ENCODE results near the gene REXO1.
"Not testable (repeated sequence)": the region's sequence is repeated elsewhere in the genome, so short reads cannot be mapped to it uniquely, and the experiment has no call there.

The REXO1 gene

GRCh38 chr19:1848399-1849131 is at the start of gene REXO1:
Gene REXO1 (minus strand): TSS chr19:1848483. CDS start chr19:1848358, 125 bp downstream.
- DNase-seq, result peak; percentile 88 to 99

GRCh38 chr19:1896508-1896907 is 48.2 kb upstream of the REXO1 start:
- no peak for DNase-seq

- no peak for DNase-seq
These were observed 45.5 kb upstream of the REXO1 start for GRCh38 chr19:1893791-1894190.

GRCh38 chr19:1889907-1890306 is 41.6 kb upstream of the REXO1 start:
- no peak for DNase-seq

- DNase-seq, result no peak
These were observed 40.1 kb upstream of the REXO1 start for GRCh38 chr19:1888385-1888784.

- not testable (repeated sequence) for DNase-seq
These were observed 38.1 kb upstream of the REXO1 start for GRCh38 chr19:1886360-1886759.

- peak; percentile 91 to 99 for DNase-seq
These were observed 37.3 kb upstream of the REXO1 start, which contains the start of gene ABHD17A for GRCh38 chr19:1885398-1886119. Gene ABHD17A (minus strand): TSS chr19:1885496. CDS start chr19:1881566, 3,930 bp downstream.

GRCh38 chr19:1884719-1885334 is 36.5 kb upstream of the REXO1 start:
- no peak for DNase-seq

- DNase-seq, result no peak
These were observed 36.0 kb upstream of the REXO1 start for GRCh38 chr19:1884291-1884718.

GRCh38 chr19:1883784-1884183 is 35.5 kb upstream of the REXO1 start:
- no peak for DNase-seq

GRCh38 chr19:1882786-1883692 is 34.8 kb upstream of the REXO1 start:
- no peak for DNase-seq

GRCh38 chr19:1882089-1882785 is 34.0 kb upstream of the REXO1 start:
- no peak for DNase-seq

GRCh38 chr19:1881393-1882088 is 33.3 kb upstream of the REXO1 start:
- DNase-seq, result not testable (repeated sequence)

- DNase-seq, result no peak
These were observed 32.5 kb upstream of the REXO1 start for GRCh38 chr19:1880611-1881392.

- DNase-seq, result not testable (repeated sequence)
These were observed 31.7 kb upstream of the REXO1 start for GRCh38 chr19:1879982-1880381.

- DNase-seq, result not testable (repeated sequence)
These were observed 30.3 kb upstream of the REXO1 start for GRCh38 chr19:1878583-1878982.

- DNase-seq, result not testable (repeated sequence)
These were observed 29.0 kb upstream of the REXO1 start for GRCh38 chr19:1877280-1877660.

- DNase-seq, result not testable (repeated sequence)
These were observed 28.4 kb upstream of the REXO1 start for GRCh38 chr19:1876496-1877279.

Measured in inflammatory macrophage treated with lipopolysaccharide for 1 hour (primary cell).